ENCODE data around the gene RPL21.

GRCh38 chr13:27259831-27260230 lies 8.5 kb downstream of the RPL21 start:
- TF ChIP-seq CTCF (IDR thresholded peaks at IDR 0.05; ENCODE audit: insufficient read depth, low read length, poor library complexity, severe bottlenecking) (no peak), EZH2phosphoT487 (conservative IDR thresholded peaks at IDR 0.05; ENCODE audit: low read length) (no peak)

All from SU-DHL-6 (cell line).